Bronchial epithelial cell (primary cell): ENCODE results near the gene TAS2R30. TPM values are rescaled to one million over a fixed set of nuclear protein-coding genes. Genes with fewer than 3 reads are reported as not detected.

Source experiments
- DNase-seq: peaks from one replicate; pipeline ENCODE4 v3.0.0-alpha.2; 2010; ENCODE audit warnings: low read depth
- FAIRE-seq: peaks from 2 replicates; lab custom pipeline; 2011; peaks lifted over from hg19 to GRCh38; lab: Jason Lieb, UNC
- H3K27me3 ChIP-seq: 2 replicates; pipeline ENCODE4 v1.5.1; 2011; ENCODE audit warnings: low read length; ENCODE audit not compliant: control insufficient read depth, insufficient read depth
- H3K36me3 ChIP-seq: 2 replicates; pipeline ENCODE4 v1.5.1; 2011; ENCODE audit warnings: low read length; ENCODE audit not compliant: control insufficient read depth, insufficient read depth
- H3K4me3 ChIP-seq: 2 replicates; pipeline ENCODE4 v1.5.1; 2011; ENCODE audit warnings: mild to moderate bottlenecking, low read depth, low read length, control low read depth
- total RNA-seq: library from RNA; depleted of rRNA; stranded (reverse); fragments of >200 nt; gene quantifications from 2 replicates; pipeline ENCODE4 v1.2.1, GENCODE V29; 2014
- TF ChIP-seq, protein P1 (sequence below): IDR thresholded peaks from 2 replicates; pipeline ENCODE4 v1.5.1; 2011; ENCODE audit warnings: mild to moderate bottlenecking, moderate library complexity, low read length, control low read depth, inconsistent platforms; ENCODE audit not compliant: insufficient read depth, severe bottlenecking

The TAS2R30 gene
- total RNA-seq, 1 donor from 2014 or later = 4.5 TPM

DNA sequence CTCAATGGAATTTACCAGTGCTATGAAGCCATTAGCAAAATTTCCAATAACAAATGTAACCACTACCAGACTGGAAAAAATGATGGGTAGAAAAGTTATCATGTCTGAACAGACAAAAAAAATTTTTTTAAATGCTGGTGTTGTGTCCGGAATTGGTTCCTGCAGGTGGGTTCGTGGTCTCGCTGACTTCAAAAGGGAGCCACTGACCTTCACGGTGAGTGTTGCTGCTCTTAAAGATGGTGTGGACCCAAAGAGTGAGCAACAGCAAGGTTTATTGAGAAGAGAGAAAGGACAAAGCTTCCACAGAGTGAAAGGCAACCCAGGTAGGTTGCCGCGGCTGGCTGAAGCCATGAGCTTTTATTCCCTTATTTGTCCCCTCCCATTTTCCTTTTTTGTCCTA is 42.3 kb downstream of the TAS2R30 start, which contains the start of gene TAS2R43:
TAS2R43 (minus strand) TSS at position 186 of the 400 bp plus-strand sequence; CDS start at position 102, 84 bp downstream.
- no peaks in the 10 kb centered on the region for H3K27me3 ChIP-seq
- no peaks in the 10 kb centered on the region for H3K36me3 ChIP-seq
- FAIRE-seq (no peak), DNase-seq (no peak)
- H3K4me3 ChIP-seq = no peak within 1 kb of the TSS
- TF ChIP-seq, protein P1, sequence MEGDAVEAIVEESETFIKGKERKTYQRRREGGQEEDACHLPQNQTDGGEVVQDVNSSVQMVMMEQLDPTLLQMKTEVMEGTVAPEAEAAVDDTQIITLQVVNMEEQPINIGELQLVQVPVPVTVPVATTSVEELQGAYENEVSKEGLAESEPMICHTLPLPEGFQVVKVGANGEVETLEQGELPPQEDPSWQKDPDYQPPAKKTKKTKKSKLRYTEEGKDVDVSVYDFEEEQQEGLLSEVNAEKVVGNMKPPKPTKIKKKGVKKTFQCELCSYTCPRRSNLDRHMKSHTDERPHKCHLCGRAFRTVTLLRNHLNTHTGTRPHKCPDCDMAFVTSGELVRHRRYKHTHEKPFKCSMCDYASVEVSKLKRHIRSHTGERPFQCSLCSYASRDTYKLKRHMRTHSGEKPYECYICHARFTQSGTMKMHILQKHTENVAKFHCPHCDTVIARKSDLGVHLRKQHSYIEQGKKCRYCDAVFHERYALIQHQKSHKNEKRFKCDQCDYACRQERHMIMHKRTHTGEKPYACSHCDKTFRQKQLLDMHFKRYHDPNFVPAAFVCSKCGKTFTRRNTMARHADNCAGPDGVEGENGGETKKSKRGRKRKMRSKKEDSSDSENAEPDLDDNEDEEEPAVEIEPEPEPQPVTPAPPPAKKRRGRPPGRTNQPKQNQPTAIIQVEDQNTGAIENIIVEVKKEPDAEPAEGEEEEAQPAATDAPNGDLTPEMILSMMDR = no peak

GRCh38 chr12:11089246-11089645 is 45.2 kb downstream of the TAS2R30 start:
- H3K27me3 ChIP-seq = no peaks in the 10 kb centered on the region
- DNase-seq (no peak), FAIRE-seq (no peak)
- H3K4me3 ChIP-seq = no peak overlapping the region
- no peaks in the 10 kb centered on the region for H3K36me3 ChIP-seq
- TF ChIP-seq, protein P1 = no peak

GRCh38 chr12:11085419-11085818 is 49.0 kb downstream of the TAS2R30 start:
- DNase-seq (no peak), FAIRE-seq (no peak)
- Histone ChIP-seq H3K27me3 (no peaks in the 10 kb centered on the region), H3K36me3 (no peaks in the 10 kb centered on the region), H3K4me3 (no peak overlapping the region)
- TF ChIP-seq, protein P1 = no peak

Other genes with a start within 250 kb of the TAS2R30 start
- gene TAS2R13, start 225.1 kb downstream of the TAS2R30 start, total RNA-seq = 0.38 and 1.1 TPM in 2 replicates
- 0.38 TPM in 1 of 2 replicates, not detected in the other for gene PRH2, start 205.4 kb downstream of the TAS2R30 start, total RNA-seq
- gene TAS2R14, start 195.4 kb downstream of the TAS2R30 start, total RNA-seq = 1.1 and 1.2 TPM in 2 replicates
- gene TAS2R50, start 147.7 kb downstream of the TAS2R30 start, total RNA-seq = 1.0 and 2.1 TPM in 2 replicates
- 1.8 and 2.0 TPM in 2 replicates for gene TAS2R20, start 136.3 kb downstream of the TAS2R30 start, total RNA-seq
- gene TAS2R19, start 112.0 kb downstream of the TAS2R30 start, total RNA-seq = 2.4 and 3.9 TPM in 2 replicates
- 1.3 and 2.0 TPM in 2 replicates for gene TAS2R31, start 103.2 kb downstream of the TAS2R30 start, total RNA-seq
- gene TAS2R46, start 72.3 kb downstream of the TAS2R30 start, total RNA-seq = 0.90 and 2.1 TPM in 2 replicates
- gene TAS2R43, start 42.3 kb downstream of the TAS2R30 start, total RNA-seq = 0.79 and 1.3 TPM in 2 replicates
- gene SMIM10L1, start 36.5 kb upstream of the TAS2R30 start, total RNA-seq = 3.2 and 3.5 TPM in 2 replicates
- not detected in 2 replicates for gene TAS2R42, start 52.3 kb upstream of the TAS2R30 start, total RNA-seq
- gene PRB3, start 135.1 kb upstream of the TAS2R30 start, total RNA-seq = not detected in 2 replicates
- not detected in 2 replicates for gene PRB4, start 175.8 kb upstream of the TAS2R30 start, total RNA-seq